Stimulated activated CD4-positive, alpha-beta T cell treated with anti-CD3 and anti-CD28 coated beads, Interleukin-12 subunit alpha, Interleukin-12 subunit beta, amount 100 ng/mL, for 4 hours (primary cell): Measurements from ENCODE around the gene CDK5RAP1.
"Not testable (repeated sequence)": the region's sequence is repeated elsewhere in the genome, so short reads cannot be mapped to it uniquely, and the experiment has no call there.

Experiments used
- DNase-seq: peaks from one replicate; pipeline ENCODE4 v3.0.0-alpha.2; 2020

CDK5RAP1 gene

GRCh38 chr20:33401184-33401920 is at the start of gene CDK5RAP1:
CDK5RAP1 (minus strand) TSS chr20:33401519; CDS start chr20:33397064, 4,455 bp downstream.
- peak; percentile 81 for DNase-seq

DNA sequence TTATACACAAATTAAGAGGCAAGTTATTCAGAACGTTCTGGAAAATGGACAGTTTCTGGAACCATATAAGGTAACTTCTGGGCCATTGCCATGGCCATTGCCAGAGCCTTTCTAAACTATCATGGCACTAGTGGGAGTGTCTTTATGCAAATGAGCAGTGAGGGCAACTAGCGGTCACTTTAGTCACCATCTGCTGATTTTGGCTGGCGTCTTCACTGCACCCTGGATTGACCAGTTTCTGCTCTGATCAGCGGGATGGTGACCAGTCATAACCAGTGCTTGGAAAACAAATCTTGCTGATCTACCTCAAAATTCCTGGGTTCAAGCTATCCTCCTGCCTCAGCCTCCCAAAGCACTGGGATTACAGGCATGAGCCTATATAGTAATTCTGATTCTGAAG is 49.5 kb upstream of the CDK5RAP1 start:
- DNase-seq = no peak

GRCh38 chr20:33445881-33446625 is 44.7 kb upstream of the CDK5RAP1 start:
- no peak for DNase-seq

GRCh38 chr20:33444797-33445560 is 43.7 kb upstream of the CDK5RAP1 start:
- DNase-seq = peak; percentile 9

GRCh38 chr20:33443512-33444239 is 42.4 kb upstream of the CDK5RAP1 start, which contains the start of gene SNTA1:
SNTA1 (minus strand) TSS chr20:33443763; CDS start chr20:33443620, 143 bp downstream.
- DNase-seq = peak; percentile 90

DNA sequence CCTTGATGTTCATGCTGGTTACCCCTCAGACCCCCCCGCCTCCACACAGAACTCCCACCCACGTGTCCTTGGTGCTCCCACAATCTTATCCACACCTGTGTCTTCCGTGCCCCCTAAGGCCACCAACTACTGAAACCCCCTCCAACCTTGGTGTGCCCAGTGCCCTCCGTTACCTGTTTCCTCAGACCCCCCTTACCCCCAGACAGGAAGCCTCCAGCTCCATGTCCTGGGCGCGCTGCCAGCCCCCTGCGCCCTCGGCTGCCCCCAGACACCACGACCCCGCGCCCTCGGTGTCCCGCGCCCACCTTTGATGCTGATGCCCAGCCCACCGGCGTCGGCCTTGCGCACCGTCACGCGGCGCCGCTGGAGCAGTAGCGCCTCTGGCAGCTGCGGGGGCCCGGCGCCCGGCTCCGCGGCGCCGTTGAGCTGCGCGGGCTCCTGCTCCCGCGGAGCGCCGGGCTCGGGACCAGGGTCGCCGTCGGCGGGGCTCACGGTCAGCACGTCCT is 41.7 kb upstream of the CDK5RAP1 start:
- DNase-seq = peak; percentile 24

- no peak for DNase-seq
These were observed 41.1 kb upstream of the CDK5RAP1 start for GRCh38 chr20:33442136-33443005.

- DNase-seq = no peak
These were observed 40.0 kb upstream of the CDK5RAP1 start for GRCh38 chr20:33441142-33441955.

GRCh38 chr20:33440562-33440961 is 39.2 kb upstream of the CDK5RAP1 start:
- not testable (repeated sequence) for DNase-seq

GRCh38 chr20:33438481-33438880 is 37.2 kb upstream of the CDK5RAP1 start:
- no peak for DNase-seq

- no peak for DNase-seq
These were observed 36.0 kb upstream of the CDK5RAP1 start for GRCh38 chr20:33437141-33437911.

GRCh38 chr20:33434434-33434833 is 33.1 kb upstream of the CDK5RAP1 start:
- no peak for DNase-seq

DNA sequence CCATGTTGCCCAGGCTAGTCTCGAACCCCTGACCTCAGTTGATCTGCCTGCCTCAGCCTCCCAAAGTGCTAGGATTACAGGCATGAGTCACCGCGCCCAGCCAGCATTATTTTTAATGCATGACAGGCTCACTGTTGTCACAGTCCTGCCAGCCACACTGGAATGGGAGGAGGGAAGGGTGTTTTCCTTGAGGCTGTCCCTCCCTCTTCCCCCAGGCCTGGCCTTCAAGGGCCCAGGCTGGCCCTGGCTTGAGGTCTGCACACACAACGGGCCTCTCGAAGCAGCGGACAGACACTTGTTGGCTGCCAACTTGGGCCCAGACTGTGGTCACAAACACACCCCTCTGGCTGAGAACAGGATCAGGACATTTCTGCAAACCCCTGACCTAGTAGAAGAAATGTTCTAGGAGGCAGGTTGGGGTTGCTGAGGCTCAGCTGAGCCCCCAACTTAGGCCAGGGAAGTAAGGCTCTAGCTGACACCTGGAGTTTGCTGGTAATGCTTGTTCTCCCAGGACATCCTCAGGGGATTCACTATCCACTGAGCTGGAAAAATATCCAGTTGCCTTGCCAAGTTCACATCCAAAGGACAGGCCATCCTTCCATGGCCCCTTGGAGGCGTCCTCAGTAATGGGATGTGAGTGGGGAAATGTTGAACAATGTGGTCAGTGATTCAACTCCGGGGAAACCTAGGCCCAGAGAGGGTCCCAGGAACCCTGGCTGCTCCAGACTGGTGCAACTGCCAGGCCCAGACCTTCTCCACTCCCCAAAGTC is 32.3 kb upstream of the CDK5RAP1 start:
- no peak for DNase-seq

DNA sequence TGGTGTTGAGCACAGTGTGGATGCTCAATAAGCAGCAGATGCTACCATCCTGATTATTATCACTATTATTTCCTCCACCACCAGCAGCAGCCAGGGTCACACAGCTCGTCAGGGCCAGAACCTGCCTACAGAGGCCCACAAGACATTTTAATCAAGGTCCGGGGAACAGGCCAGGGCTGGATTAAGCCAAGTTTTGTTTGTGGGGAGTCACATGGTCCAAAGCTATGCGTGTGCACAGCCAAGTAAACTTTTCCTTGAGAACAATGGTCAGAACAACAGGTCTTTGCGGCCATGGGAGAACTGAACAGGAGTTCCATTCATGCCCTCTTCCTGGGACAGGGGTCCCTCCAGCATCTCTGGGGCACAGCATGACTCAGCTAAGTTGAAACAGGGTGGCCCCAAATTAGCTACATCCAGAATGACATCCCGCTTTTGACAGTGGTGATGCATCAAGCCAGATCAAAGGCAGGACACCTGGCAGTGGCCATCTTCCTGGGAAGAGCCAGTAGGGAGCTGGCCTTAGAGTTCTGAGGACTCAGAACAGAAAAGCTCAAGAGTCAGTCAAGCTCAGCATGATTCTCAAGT is 30.6 kb upstream of the CDK5RAP1 start:
- no peak for DNase-seq

DNA sequence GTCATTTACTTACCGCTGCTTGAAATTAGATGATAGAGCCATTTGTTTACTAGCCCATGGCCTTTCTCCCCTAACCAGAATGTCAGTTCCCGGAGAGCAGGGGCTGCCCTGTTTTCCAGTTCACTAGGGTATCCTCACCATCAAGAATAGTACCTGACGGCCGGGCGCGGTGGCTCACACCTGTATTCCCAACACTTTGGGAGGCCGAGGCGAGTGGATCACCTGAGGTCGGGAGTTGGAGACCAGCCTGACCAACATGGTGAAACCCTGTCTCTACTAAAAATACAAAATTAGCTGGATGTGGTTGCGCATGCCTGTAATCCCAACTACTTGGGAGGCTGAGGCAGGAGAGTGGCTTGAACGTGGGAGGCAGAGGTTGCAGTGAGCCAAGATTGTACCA is 22.6 kb upstream of the CDK5RAP1 start:
- not testable (repeated sequence) for DNase-seq

DNA sequence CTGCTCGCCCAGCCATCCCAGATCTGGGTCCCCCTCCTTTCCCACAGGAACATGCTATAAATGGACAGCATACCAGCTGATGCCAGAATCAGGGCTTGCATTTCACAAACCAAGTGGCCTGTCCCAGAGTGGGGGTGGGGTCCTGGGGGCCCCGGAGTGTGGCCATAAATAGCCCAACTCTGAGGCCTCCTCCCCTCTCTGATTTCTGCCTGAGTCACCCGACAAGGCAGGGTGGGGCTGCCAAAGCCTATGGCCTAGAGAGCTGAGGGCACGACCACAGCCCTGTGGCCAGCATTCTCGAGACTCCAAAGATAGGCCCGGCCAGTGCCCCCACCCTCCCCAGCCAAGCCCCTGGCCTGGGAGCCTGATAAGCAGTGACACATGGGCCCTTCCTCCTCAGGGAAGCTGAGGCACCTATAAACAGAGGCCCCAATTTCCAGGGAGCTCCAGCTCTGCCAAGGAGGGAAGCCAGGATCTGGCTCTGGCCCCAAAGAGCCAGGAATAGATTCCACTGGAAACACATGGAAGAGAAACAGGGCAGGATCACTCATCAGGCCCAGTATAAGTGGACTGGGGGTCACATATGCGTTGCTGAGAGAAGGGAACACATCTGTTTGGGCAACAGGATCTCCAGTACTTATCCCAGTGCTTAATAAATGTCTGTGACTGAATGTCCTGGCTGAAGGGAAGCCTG is 22.0 kb upstream of the CDK5RAP1 start:
- DNase-seq = no peak

GRCh38 chr20:33419140-33419974 is 18.0 kb upstream of the CDK5RAP1 start:
- no peak for DNase-seq
